ES-I3 (cell line): Measurements from ENCODE around the gene DSCAML1.

Source experiments
- H3K36me3 ChIP-seq: 2 replicates; pipeline ENCODE4 v1.6.1; 2013; ENCODE audit warnings: mild to moderate bottlenecking, low read length, control low read depth, moderate library complexity; ENCODE audit not compliant: insufficient read depth
- H3K4me1 ChIP-seq: 2 replicates; pipeline ENCODE4 v1.6.1; 2013; ENCODE audit warnings: mild to moderate bottlenecking, control low read depth, low read length; ENCODE audit not compliant: insufficient read depth
- H3K9ac ChIP-seq: 2 replicates; pipeline ENCODE4 v1.6.1; 2013; ENCODE audit warnings: low read depth, mild to moderate bottlenecking, low read length, moderate library complexity
- H3K9me3 ChIP-seq: 2 replicates; pipeline ENCODE4 v1.6.1; 2013; ENCODE audit warnings: mild to moderate bottlenecking, low read length, moderate library complexity; ENCODE audit not compliant: control insufficient read depth, insufficient read depth

DSCAML1 gene

DNA sequence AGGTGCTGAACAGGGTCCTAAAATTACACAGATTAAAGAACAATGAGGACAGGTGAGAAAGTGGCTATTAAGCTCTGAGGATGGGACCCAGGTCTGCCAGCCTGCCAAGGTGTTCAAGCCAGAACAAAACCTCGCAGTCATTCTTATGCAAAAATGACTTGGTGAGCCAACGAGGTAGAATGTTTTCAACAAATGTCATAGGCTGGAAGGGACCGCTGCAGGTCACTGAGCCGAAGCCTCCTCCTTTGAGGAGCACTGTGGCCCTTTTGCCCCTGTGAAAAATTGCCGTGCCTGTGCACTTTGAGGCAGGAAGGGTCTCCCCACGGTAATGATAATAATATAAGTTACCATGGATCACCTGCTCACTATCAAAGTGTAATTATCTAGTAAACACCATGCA, 216.2 kb downstream of the DSCAML1 start:
- H3K4me1 ChIP-seq = peaks cover 25% of the 10 kb centered on the region
- H3K9ac ChIP-seq = no peak overlapping the region

DNA sequence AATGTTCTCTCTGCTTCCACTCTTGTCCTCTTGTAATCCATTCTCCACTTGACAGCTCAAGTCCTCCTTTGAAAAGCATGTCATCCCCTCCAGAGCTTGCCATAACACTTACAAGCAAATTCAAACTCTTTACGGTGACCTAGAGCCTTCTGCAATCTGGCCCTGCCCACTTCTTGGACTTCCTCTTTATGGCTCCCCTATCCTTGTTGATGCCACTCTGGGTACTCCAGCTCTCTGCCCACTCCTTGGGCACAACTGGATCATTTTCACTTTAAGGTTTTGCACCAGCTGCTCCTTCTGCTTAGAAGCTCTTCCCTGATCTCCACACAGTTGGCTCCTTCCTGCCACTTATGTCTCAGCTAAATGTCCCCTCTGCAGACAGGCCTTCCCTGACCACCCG, 217.9 kb downstream of the DSCAML1 start:
- Histone ChIP-seq H3K9me3 (no peaks in the 10 kb centered on the region), H3K4me1 (peaks cover 20% of the 10 kb centered on the region), H3K9ac (no peak overlapping the region), H3K36me3 (no peaks in the 10 kb centered on the region)

More for the DNA sequence above, 216.2 kb downstream of the DSCAML1 start:
- H3K9me3 ChIP-seq = no peaks in the 10 kb centered on the region
- H3K36me3 ChIP-seq = no peaks in the 10 kb centered on the region

DNA sequence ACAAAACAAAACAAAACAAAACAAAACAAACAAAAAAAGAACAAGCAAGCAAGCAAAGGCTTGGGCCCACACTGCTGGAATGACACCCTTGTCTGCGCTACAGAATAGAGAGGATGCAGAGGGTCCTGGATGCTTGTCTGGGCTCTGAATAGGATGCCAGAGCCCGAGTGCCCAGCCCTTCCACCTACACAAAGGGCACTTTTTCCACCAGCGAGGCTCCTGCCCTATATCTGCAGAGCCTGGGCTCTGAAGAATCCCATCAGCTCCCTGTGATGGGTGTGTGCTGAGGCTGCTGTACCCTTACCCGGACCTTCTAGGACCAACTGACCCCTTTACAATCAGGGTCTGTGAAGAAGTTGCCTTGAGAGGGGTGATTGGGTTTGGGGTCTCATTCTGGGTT, 221.2 kb downstream of the DSCAML1 start:
- H3K9ac ChIP-seq = no peak overlapping the region
- peaks cover 6% of the 10 kb centered on the region; the same call in 1 of the 2 replicates for H3K4me1 ChIP-seq
- no peaks in the 10 kb centered on the region for H3K36me3 ChIP-seq
- H3K9me3 ChIP-seq = no peaks in the 10 kb centered on the region

DNA sequence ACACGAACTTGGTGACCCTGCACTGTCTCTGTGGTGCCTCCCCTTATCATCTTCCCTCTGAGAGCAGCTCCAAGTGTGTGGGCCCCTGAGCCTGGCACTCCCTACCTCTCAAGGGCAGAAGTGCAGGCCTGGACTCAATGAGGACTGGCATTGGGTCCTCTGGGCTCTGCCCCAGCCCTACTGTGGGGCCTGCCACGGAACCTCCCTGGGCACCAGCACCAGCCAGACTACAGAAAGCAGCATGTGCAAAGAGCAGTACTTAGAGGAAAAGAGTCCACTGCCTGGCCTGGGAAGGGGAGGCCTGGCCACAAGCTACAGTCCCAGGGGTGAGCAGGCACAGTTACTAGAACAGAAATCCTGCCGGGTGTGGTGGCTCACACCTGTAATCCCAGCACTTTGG, 222.5 kb downstream of the DSCAML1 start:
- no peaks in the 10 kb centered on the region for H3K36me3 ChIP-seq
- H3K9me3 ChIP-seq = no peaks in the 10 kb centered on the region
- no peak overlapping the region for H3K9ac ChIP-seq
- no peaks in the 10 kb centered on the region for H3K4me1 ChIP-seq

DNA sequence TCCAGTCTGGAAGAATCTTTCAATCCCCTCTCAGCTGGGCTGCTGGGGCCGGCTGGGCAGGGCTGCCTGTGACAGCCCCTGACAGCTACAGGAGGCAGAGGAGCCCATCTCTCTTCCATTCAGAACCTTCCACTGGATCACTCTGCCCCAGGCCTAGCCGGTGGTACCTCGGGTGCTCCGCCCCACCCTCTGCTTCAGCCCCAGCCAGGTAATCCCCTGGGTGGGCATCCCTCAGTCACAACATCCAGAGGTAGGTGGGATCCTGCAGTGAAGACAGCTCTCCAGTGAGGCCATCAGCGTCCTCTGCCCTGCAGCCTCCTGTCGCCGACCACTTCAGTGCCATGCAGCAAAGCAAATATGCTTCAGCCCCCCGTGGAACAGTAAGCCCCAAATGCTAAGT, 223.7 kb downstream of the DSCAML1 start:
- Histone ChIP-seq H3K36me3 (no peaks in the 10 kb centered on the region), H3K9ac (no peak overlapping the region), H3K9me3 (no peaks in the 10 kb centered on the region), H3K4me1 (no peaks in the 10 kb centered on the region)

DNA sequence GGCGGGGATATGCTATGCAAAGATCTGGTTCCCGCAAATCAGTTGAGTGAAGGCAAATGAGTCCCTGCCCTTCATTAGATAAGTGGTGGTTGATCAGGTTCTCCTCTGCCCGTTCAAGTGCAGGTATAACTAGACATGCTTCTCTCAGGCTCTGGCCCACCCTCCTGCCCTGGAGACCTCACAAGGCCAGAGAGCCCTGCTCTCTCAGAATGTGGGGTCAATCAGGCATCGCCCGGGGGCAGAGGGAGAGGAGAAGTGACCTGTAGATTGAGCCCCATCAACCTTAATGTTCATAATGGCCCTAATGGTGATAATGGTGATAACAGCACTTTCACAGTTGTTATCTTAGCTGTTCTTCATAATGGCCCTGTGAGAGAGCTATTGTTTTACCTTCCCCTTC, 224.3 kb downstream of the DSCAML1 start:
- H3K36me3 ChIP-seq = no peaks in the 10 kb centered on the region

DNA sequence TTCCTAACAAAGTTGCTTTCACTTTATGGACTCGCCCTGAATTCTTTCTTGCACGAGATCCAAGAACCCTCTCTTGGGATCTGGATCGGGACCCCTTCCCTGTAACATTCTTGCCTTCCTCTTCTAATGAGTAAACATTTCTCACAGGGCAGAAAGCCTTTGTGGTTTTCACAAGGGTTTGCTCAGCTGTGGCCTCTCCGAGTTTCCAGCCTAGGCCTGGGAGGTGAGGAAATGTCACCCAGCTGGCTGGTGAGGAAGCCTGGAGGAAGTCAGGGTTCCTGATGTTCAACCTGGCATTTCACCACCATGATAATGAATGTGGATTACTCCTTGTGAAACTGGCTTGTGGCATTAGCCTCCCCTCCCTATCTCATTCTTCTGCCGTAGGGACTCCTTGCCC, 224.9 kb downstream of the DSCAML1 start:
- H3K36me3 ChIP-seq = no peaks in the 10 kb centered on the region
- no peaks in the 10 kb centered on the region for H3K4me1 ChIP-seq
- H3K9ac ChIP-seq = no peak overlapping the region
- no peaks in the 10 kb centered on the region for H3K9me3 ChIP-seq

More for the DNA sequence above, 224.3 kb downstream of the DSCAML1 start:
- Histone ChIP-seq H3K9me3 (no peaks in the 10 kb centered on the region), H3K4me1 (no peaks in the 10 kb centered on the region), H3K9ac (no peak overlapping the region)

DNA sequence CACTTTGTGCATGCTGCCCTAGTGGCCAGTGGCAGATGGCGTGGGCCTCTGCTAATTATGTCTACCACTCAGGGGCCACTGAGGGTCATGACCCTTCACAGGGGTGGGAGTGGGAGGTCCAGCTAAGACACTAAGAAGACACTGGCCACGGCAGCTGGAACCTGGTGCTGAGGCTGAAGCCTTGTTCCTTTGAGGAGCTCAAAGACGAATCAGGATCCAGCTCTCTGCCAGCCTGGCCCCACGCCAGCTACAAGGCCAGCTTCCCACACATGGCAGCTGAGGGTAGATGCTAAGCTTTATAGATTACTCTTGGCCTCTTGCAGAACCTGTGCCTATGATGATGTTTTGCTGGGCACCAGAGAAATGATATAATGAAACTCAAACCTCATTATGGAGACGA, 226.3 kb downstream of the DSCAML1 start:
- H3K9ac ChIP-seq = no peak overlapping the region
- no peaks in the 10 kb centered on the region for H3K36me3 ChIP-seq
- no peaks in the 10 kb centered on the region for H3K9me3 ChIP-seq
- no peaks in the 10 kb centered on the region for H3K4me1 ChIP-seq

DNA sequence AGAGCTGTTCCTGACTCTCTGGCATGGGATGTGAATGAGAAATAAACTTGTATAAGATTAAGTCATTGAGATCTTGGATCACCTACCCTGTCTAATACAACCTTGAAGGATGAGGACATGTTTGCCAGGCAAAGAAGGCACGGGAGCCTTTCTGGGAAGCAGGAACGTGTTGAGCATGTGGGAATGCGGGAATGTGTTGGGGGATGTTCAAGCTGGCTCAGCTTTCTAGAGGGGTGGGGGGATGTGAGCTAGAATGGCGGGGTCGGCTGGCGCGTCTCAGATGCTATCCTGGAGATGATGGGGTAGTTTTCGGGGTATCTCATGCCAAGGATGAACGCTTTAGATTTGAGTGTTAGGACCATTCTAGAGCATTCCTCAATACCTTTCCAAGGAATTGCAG, 227.1 kb downstream of the DSCAML1 start:
- Histone ChIP-seq H3K36me3 (no peaks in the 10 kb centered on the region), H3K9me3 (no peaks in the 10 kb centered on the region), H3K4me1 (no peaks in the 10 kb centered on the region), H3K9ac (no peak overlapping the region)

DNA sequence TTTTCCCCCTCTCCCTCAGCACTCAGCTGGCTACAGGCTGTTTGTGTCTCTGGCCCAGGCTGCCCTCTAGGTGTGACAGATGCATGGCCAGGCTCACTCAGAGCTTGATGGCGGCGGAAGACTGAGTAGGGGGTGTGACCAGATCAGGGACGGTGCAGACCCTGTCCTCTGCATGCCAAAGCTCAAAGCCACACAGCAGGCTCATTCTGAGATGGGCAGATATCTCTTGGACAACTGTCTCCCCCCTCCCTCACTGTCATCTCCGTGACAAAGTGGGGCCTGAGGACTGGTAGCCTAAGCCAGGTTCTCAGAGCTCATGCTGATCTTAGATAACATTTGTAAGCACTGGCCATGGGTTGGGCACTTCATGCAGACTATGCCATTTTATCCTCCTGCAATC, 231.3 kb downstream of the DSCAML1 start:
- H3K36me3 ChIP-seq = no peaks in the 10 kb centered on the region

DNA sequence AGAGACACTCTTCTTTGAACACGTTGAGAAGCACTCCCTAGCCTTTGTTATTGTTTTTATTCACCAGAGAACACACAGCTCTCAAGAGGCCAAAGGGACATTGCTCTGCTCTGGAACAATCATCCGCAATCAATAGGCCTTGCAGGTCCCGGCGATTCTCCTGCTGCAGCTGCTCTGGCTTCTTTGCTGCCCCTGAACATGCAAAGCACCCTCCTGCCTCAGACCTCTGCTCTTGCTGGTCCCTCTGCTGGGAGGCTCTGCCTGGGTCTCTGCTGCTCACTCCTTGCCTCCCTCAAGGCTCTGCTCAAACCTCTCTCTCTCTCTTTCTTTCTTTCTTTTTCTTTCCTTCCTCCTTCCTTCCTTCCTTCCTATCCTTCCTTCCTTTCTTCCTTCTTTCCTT, 232.7 kb downstream of the DSCAML1 start:
- Histone ChIP-seq H3K36me3 (no peaks in the 10 kb centered on the region), H3K4me1 (peaks cover 4% of the 10 kb centered on the region)

More for the DNA sequence above, 231.3 kb downstream of the DSCAML1 start:
- Histone ChIP-seq H3K9ac (no peak overlapping the region), H3K4me1 (no peaks in the 10 kb centered on the region), H3K9me3 (no peaks in the 10 kb centered on the region)

DNA sequence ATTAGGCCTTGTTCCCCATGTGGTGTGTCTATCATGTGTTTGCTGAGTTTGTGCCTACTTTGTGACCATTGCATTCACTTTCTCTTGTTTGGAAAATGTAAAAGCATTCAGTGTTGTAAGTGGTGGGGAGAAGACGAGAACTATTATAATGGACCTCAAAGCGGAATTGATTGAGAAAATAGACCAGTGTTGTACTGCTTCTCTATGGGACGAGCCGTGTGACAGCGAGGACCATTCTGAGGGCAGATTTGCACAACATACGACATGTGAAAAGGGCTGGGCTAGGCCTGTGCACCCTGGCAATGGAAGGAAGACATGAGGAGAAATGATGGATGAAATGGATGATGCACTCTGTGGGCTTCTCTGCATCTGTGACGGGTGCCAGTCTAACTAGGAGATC, 233.5 kb downstream of the DSCAML1 start:
- Histone ChIP-seq H3K4me1 (peaks cover 9% of the 10 kb centered on the region), H3K9ac (no peak overlapping the region), H3K9me3 (no peaks in the 10 kb centered on the region), H3K36me3 (no peaks in the 10 kb centered on the region)

More for the DNA sequence above, 232.7 kb downstream of the DSCAML1 start:
- Histone ChIP-seq H3K9me3 (no peaks in the 10 kb centered on the region), H3K9ac (no peak overlapping the region)

DNA sequence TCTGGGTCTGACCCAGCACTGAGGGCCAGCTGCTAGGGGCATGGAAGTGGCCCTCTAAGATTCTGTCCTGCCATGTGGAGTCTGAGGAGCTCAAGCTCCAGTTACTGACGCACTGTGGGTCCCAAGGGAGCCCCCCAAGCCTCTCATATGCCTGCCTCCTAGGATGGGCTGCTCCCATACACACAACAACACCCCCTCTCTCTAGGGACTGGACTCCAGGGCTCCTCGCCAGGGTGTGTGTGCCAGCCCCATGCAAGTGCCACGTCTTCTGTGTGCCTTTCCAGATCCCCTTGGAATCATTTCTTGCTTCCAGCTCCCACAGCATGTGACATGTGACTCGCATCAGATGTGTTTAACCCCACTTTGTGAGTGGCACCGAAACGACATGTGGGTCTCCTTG, 234.9 kb downstream of the DSCAML1 start:
- no peaks in the 10 kb centered on the region for H3K9me3 ChIP-seq
- no peaks in the 10 kb centered on the region for H3K36me3 ChIP-seq
- H3K4me1 ChIP-seq = peaks cover 9% of the 10 kb centered on the region
- H3K9ac ChIP-seq = no peak overlapping the region

DNA sequence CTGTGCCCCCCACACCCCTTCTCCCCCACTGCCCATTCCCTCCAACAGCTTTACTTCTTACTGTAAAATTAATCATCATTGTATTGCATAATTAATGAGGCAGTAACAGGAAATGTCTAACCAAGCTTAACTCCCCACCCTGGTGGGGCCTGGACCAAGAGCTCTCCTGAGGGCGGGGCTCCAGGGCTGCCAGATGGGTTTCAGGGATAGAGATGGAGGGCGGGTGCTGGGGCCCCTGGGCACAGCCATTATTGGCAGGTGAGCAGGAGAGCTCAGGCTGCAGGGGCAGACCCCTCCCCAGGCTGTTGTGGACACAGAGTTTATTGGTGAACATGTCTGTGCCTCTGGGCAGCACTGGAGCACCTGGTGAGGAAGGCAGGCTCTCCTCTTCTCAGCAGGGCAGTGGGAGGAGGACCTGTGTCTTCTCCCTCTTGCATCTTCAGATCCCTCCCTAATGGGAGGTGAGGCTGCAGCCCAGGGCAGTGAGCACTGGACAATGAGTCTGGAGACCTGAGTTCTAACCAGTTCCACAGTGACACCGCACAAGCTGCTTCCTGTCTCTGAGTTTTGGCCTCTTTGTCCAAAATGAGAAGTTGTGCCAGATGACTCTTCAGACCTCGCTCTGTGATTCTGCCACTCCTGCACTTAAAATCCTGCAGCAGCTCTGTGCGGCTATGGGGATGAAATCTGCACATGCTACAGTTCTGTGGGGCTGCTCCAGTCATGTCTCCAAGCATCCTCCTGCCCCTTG, 236.1 kb downstream of the DSCAML1 start:
- Histone ChIP-seq H3K36me3 (no peaks in the 10 kb centered on the region), H3K9ac (no peak overlapping the region), H3K9me3 (no peaks in the 10 kb centered on the region)

DNA sequence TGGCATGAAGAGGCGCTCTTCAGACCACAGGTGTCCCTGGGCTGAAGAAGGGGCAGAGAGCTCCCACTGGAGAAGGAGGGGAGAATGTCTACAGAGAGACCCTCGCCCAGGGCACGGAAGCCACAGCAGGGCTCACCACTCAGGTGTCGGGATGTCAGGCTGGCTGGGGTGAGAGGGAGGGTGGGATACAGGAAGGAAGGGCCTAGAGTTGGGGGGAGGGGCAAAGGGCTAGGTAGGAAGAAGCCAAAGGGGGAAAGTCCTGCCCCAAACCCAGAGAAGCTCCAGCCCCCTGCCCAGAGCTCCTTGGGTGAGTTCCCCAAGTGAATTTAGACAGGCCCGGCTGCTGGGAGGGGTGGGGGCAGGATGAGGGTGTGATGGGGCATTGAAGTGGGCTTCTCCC, 237.3 kb downstream of the DSCAML1 start:
- Histone ChIP-seq H3K4me1 (peaks cover 9% of the 10 kb centered on the region), H3K9ac (no peak overlapping the region)

More for the DNA sequence above, 236.1 kb downstream of the DSCAML1 start:
- peaks cover 9% of the 10 kb centered on the region for H3K4me1 ChIP-seq

More for the DNA sequence above, 237.3 kb downstream of the DSCAML1 start:
- Histone ChIP-seq H3K36me3 (no peaks in the 10 kb centered on the region), H3K9me3 (no peaks in the 10 kb centered on the region)
